ENCODE data around the gene VMAC.

DNA sequence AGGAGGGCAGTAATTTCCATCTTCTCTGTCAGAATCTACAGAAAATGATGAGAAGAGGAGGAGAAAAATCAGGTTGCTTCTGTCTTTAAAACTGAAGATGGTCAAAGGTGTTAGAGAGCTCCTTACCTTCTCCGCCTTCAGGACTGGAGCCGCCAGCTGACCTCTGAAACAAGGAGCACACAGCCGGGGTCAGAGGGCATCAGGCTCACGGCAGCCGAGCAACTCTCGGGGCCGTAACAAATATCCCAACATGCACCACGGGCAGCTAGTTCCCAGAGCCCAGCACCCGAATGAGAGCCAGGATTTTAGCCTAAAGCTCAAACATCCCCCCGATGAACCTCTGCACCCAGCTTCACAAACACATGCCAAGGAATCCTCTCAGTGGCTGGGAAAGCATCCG lies 37.0 kb downstream of the VMAC start:
- no peak for TF ChIP-seq POLR2AphosphoS5 (IDR thresholded peaks at IDR 0.05; ENCODE audit: control insufficient read depth, insufficient read depth, low read depth, low read length)
- TF ChIP-seq ATF7 (IDR thresholded peaks at IDR 0.05), result no peak
